ENCODE results near the gene RAP1A. TPM values are rescaled to one million over a fixed set of nuclear protein-coding genes. Genes with fewer than 3 reads are reported as not detected.
"Not testable (repeated sequence)": the region's sequence is repeated elsewhere in the genome, so short reads cannot be mapped to it uniquely, and the experiment has no call there.

RAP1A gene
- total RNA-seq, 6 experiments from 2014 or later: 75.7 to 82.9 (median 80.3) TPM

DNA sequence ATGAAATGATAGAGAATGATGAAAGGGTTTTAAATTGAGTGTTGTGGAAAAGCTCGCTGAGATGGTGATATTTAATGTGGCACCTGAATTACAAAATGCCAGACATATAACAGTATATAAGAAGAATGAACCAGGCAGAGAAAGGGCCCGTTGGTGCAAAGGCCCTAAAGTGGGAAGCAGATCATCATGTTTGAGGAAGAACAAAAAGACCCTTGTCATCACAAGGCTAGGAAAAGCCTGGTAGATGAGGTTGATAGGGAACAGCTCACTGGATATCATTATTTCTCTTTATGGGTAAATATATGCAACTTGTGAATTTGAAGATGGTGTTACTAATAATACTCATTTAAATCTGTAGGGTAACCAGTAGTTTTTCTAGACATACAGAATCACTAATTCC lies 11.0 kb downstream of the RAP1A start:
- TF ChIP-seq, protein P1, sequence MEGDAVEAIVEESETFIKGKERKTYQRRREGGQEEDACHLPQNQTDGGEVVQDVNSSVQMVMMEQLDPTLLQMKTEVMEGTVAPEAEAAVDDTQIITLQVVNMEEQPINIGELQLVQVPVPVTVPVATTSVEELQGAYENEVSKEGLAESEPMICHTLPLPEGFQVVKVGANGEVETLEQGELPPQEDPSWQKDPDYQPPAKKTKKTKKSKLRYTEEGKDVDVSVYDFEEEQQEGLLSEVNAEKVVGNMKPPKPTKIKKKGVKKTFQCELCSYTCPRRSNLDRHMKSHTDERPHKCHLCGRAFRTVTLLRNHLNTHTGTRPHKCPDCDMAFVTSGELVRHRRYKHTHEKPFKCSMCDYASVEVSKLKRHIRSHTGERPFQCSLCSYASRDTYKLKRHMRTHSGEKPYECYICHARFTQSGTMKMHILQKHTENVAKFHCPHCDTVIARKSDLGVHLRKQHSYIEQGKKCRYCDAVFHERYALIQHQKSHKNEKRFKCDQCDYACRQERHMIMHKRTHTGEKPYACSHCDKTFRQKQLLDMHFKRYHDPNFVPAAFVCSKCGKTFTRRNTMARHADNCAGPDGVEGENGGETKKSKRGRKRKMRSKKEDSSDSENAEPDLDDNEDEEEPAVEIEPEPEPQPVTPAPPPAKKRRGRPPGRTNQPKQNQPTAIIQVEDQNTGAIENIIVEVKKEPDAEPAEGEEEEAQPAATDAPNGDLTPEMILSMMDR (IDR thresholded peaks at IDR 0.05): no peak
- H3K27me3 Mint-ChIP-seq (ENCODE audit: insufficient read depth): no peaks in the 10 kb centered on the region
- DNase-seq: no peak
- H3K36me3 Mint-ChIP-seq (ENCODE audit: low read depth): peaks cover 9% of the 10 kb centered on the region
- peaks cover 73% of the 10 kb centered on the region for H3K4me1 Mint-ChIP-seq (ENCODE audit: low read depth)
- no peaks in the 10 kb centered on the region for H3K9me3 Mint-ChIP-seq
- H3K27ac Mint-ChIP-seq: no peak overlapping the region
- H3K4me3 Mint-ChIP-seq: no peak overlapping the region

DNA sequence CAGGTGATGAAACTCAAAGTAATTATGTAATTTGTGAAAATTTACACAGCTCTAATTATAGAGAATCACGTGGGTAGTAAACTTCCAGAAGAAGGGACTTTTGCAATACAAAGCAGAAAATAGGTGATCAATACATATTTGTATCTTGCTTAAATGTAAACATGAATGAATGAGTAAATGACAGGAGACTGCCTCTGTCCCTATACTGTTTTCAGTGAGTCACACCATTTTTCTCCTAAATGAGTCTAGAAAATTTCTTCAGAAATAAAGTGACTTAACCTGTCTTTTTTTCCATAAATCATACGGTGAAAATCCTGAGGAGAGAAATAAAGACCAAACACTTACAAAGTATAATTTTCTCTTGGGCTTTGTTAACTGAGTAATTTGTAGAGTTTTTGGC lies 11.9 kb downstream of the RAP1A start:
- no peak for DNase-seq
- TF ChIP-seq, protein P1 (IDR thresholded peaks at IDR 0.05): no peak
- Mint-ChIP-seq H3K27me3 (ENCODE audit: insufficient read depth) (no peaks in the 10 kb centered on the region), H3K9me3 (no peaks in the 10 kb centered on the region), H3K4me3 (no peak overlapping the region), H3K36me3 (ENCODE audit: low read depth) (peaks cover 9% of the 10 kb centered on the region), H3K27ac (no peak overlapping the region), H3K4me1 (ENCODE audit: low read depth) (peaks cover 64% of the 10 kb centered on the region)

DNA sequence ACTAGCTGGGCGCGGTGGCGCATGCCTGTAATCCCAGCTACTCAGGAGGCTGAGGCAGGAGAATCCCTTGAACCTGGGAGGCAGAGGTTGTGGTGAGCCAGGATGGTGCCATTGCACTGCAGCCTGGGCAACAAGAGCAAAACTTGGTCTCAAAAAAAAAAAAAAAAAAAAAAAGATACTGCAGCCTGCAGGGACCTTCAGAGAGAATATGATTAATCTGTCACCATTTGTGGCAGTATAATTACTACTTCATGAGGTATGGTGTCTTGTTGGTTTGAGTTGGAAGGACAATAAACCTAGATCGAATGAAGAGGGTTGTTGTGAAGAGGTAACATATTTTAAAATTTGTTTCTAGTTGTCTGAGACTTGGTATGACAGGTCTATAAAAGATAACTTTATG lies 13.2 kb downstream of the RAP1A start:
- not testable (repeated sequence) for H3K36me3 Mint-ChIP-seq (ENCODE audit: low read depth)

DNA sequence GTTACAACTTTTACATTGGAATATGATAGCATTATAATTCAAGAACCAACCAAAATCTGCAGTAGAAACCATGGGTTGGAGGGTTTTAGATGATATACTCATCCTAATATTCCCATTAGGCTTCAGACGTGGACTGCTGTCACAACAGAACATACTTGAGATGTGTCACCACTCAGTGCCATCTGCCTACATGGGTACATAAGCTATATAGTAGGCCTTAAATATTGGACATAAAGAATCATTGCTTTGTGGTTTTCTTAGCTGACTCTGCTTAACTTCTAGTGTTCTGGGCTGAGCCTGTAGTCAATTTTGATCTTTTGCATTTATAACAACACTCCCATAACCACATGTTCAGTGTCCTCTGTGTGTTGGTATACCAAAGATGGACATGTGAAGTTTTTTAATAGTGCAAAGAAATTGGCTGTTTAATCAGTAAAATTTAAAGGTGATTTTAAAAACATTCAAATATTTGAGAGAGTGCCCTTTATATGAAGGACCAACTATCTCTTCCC lies 14.2 kb downstream of the RAP1A start:
- H3K27ac Mint-ChIP-seq: no peak overlapping the region
- H3K4me1 Mint-ChIP-seq (ENCODE audit: low read depth): peaks cover 44% of the 10 kb centered on the region
- TF ChIP-seq, protein P1 (IDR thresholded peaks at IDR 0.05): no peak
- H3K27me3 Mint-ChIP-seq (ENCODE audit: insufficient read depth): no peaks in the 10 kb centered on the region
- H3K4me3 Mint-ChIP-seq: no peak overlapping the region
- peaks cover 5% of the 10 kb centered on the region; the same call in 1 of the 2 replicates for H3K36me3 Mint-ChIP-seq (ENCODE audit: low read depth)
- no peak for DNase-seq
- no peaks in the 10 kb centered on the region for H3K9me3 Mint-ChIP-seq

More for the DNA sequence above, 13.2 kb downstream of the RAP1A start:
- H3K9me3 Mint-ChIP-seq; H3K4me3 Mint-ChIP-seq; DNase-seq; H3K27ac Mint-ChIP-seq; H3K27me3 Mint-ChIP-seq (ENCODE audit: insufficient read depth): not testable (repeated sequence)
- peaks cover 54% of the 10 kb centered on the region for H3K4me1 Mint-ChIP-seq (ENCODE audit: low read depth)

DNA sequence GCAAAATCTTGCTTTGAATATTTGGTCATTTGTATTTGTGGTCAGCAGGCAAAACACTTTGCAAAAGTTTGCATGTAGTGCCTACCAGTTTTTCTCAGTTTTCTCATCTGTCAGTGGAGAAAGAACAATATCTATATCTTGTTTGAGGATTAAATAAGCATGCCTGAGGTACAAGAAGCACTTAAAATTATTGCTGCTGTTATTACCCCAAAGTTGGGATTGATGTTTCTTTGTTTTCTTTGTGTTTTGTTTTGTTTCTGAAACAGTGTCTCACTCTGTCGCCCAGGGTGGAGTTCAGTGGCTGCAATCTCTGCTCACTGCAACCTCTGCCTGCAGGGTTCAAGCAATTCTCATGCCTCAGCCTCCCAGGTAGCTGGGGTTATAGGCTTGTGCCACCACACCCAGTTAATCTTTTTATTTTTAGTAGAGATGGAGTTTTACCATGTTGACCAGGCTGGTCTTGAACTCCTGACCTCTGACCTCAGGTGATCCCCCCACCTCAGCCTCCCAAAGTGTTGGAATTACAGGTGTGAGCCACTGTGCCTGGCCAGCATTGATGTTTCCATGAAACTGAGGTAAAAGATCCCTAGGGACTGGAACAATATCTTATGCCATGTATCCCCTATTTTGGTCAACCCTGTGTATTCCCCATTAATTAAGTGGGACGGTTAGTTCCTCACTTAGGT lies 15.9 kb downstream of the RAP1A start:
- no peaks in the 10 kb centered on the region for H3K9me3 Mint-ChIP-seq
- DNase-seq: no peak
- H3K4me1 Mint-ChIP-seq (ENCODE audit: low read depth): peaks cover 27% of the 10 kb centered on the region
- H3K27ac Mint-ChIP-seq: no peak overlapping the region
- TF ChIP-seq, protein P1 (IDR thresholded peaks at IDR 0.05): no peak
- H3K27me3 Mint-ChIP-seq (ENCODE audit: insufficient read depth): no peaks in the 10 kb centered on the region
- H3K36me3 Mint-ChIP-seq (ENCODE audit: low read depth): peaks cover 5% of the 10 kb centered on the region; the same call in 1 of the 2 replicates
- no peak overlapping the region for H3K4me3 Mint-ChIP-seq

DNA sequence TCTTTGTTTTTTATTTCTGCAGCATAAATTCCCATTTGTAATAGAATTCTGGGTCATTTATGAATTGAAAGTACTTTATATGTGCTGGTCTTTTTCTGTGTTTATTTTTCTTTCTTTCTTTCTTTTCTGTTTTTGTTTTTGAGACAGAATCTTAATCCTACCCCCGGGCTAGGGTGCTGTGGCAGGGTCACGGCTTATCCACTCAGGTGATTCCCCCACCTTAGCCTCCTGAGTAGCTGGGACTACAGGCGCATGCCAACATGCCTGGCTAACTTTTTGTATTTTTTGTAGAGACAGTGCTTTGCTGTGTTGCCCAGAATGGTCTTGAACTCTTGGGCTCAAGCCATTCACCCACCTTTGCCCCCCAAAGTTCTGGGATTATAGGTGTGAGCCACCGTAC lies 18.7 kb downstream of the RAP1A start:
- DNase-seq: no peak
- Mint-ChIP-seq H3K36me3 (ENCODE audit: low read depth) (peaks cover 6% of the 10 kb centered on the region), H3K4me3 (no peak overlapping the region), H3K27me3 (ENCODE audit: insufficient read depth) (no peaks in the 10 kb centered on the region), H3K4me1 (ENCODE audit: low read depth) (peaks cover 5% of the 10 kb centered on the region), H3K27ac (no peak overlapping the region), H3K9me3 (no peaks in the 10 kb centered on the region)
- TF ChIP-seq, protein P1 (IDR thresholded peaks at IDR 0.05): no peak
